Type B pancreatic cell (in vitro differentiated cells): ENCODE results near the gene FAM20B. TPM values are rescaled to one million over a fixed set of nuclear protein-coding genes. Genes with fewer than 3 reads are reported as not detected.

Source experiments
- DNase-seq: peaks from one replicate; pipeline ENCODE4 v3.0.0; 2021; ENCODE audit warnings: mixed read lengths; ENCODE audit not compliant: unreplicated experiment; ENCODE audit errors: extremely low spot score
- H3K27ac Mint-ChIP-seq: 2 replicates; pipeline ENCODE4 v1.8.0; 2021; ENCODE audit warnings: mild to moderate bottlenecking, mixed read lengths
- H3K27me3 Mint-ChIP-seq: 2 replicates; pipeline ENCODE4 v1.8.0; 2021; ENCODE audit warnings: mixed read lengths
- H3K36me3 Mint-ChIP-seq: 2 replicates; pipeline ENCODE4 v1.8.0; 2021; ENCODE audit warnings: mixed read lengths
- H3K4me1 Mint-ChIP-seq: one replicate; pipeline ENCODE4 v1.8.0; 2021; ENCODE audit warnings: mixed read lengths; ENCODE audit not compliant: unreplicated experiment
- H3K4me3 Mint-ChIP-seq: 2 replicates; pipeline ENCODE4 v1.8.0; 2021; ENCODE audit warnings: mild to moderate bottlenecking, mixed read lengths
- H3K9me3 Mint-ChIP-seq: 2 replicates; pipeline ENCODE4 v1.8.0; 2021; ENCODE audit warnings: mixed read lengths
- total RNA-seq: library from RNA; stranded (reverse); gene quantifications from 2 replicates; pipeline ENCODE4 v1.2.1, GENCODE V29; 2021; ENCODE audit warnings: low replicate concordance
- TF ChIP-seq, protein P1 (sequence below): fragments of 200-600 bp; sonication (generic); conservative IDR thresholded peaks from 2 replicates; pipeline ENCODE4 v1.5.0; 2021; ENCODE audit warnings: antibody characterized with exemption, mild to moderate bottlenecking

FAM20B gene
- total RNA-seq, 1 donor from 2014 or later, result 41.0 TPM

DNA sequence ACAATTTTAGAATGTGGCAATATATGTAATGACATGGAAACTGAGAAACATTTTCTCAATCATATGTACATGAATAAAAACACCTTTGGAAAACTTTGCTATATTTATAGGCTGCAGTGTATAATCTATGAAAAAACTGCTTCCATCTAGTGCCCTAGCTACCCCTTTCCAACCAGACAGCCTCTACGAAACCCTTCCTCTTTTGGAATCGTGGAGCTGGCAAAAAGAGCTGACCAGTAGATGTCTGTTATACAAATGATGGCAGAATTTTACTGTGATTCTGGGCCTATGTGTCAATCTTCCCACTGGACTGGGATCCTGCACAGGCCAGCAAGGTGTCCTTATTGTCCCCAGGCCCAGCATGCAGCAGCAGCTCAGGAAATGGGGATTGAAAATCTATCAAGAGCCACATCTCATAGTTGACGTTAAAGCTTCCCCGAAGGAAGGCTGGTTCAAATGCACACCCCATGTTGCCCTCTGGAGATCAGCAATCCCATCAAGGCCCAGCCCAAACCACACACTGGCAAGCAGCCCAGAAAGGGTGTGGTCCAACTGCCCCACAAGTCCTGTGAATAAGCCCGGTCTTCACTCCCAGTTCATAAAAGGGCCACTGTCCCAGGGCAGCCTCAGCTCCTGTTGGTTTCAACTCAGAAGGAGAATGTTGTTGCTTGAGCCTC lies 8.8 kb upstream of the FAM20B start:
- Mint-ChIP-seq H3K27ac (peak overlapping the region; percentile 47), H3K9me3 (no peaks in the 10 kb centered on the region), H3K27me3 (no peaks in the 10 kb centered on the region), H3K36me3 (no peaks in the 10 kb centered on the region), H3K4me3 (no peak overlapping the region), H3K4me1 (peaks cover 20% of the 10 kb centered on the region)
- DNase-seq, result no peak
- TF ChIP-seq, protein P1, sequence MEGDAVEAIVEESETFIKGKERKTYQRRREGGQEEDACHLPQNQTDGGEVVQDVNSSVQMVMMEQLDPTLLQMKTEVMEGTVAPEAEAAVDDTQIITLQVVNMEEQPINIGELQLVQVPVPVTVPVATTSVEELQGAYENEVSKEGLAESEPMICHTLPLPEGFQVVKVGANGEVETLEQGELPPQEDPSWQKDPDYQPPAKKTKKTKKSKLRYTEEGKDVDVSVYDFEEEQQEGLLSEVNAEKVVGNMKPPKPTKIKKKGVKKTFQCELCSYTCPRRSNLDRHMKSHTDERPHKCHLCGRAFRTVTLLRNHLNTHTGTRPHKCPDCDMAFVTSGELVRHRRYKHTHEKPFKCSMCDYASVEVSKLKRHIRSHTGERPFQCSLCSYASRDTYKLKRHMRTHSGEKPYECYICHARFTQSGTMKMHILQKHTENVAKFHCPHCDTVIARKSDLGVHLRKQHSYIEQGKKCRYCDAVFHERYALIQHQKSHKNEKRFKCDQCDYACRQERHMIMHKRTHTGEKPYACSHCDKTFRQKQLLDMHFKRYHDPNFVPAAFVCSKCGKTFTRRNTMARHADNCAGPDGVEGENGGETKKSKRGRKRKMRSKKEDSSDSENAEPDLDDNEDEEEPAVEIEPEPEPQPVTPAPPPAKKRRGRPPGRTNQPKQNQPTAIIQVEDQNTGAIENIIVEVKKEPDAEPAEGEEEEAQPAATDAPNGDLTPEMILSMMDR, result no peak

DNA sequence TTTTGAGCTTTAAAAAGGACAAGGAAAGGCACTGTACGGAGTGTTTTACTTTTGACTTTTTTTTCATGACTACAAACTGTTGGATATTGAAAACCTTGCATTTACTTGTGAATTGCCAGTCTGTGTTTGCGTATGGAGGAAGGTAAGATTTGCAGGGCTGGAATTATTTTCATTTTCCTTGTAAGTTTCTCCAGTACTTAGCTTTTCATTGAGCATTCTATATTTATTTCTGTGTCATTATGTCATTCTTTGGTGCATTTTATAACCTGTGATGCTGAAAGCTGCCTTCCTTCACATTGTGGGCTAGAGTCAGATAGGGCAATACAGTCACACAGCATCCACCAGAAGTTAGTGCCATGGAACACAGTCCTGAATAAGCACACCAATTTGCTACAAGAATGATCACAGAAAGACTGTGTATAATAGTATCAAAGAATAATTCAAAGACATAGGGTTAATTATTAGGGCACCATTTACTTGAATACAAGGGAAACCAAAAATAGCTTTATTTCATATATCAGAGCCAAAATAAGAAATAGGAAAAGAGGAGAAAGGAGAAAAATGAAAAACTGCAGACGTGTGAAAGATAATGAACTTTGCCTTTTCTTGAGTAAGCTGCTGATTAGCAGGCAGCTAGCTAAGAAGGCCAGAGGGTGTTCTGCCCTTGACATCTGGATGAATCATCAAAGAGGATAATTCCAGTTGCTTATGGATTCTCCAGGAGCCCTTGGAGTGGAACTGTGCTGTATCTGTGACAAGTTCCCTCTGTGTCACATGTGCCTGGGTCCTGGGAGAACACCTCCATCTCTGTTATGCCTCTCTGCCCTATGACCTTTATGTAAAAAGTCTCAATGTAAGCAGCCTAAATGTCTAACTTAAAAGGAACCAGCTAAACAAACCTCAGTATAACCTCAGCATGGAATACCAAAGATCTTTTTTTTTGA lies 8.0 kb upstream of the FAM20B start:
- DNase-seq, result no peak
- Mint-ChIP-seq H3K36me3 (no peaks in the 10 kb centered on the region), H3K4me1 (peaks cover 24% of the 10 kb centered on the region), H3K9me3 (no peaks in the 10 kb centered on the region), H3K27me3 (no peaks in the 10 kb centered on the region), H3K27ac (peak overlapping the region; percentile 47), H3K4me3 (peak overlapping the region; percentile 24)
- TF ChIP-seq, protein P1, result no peak

DNA sequence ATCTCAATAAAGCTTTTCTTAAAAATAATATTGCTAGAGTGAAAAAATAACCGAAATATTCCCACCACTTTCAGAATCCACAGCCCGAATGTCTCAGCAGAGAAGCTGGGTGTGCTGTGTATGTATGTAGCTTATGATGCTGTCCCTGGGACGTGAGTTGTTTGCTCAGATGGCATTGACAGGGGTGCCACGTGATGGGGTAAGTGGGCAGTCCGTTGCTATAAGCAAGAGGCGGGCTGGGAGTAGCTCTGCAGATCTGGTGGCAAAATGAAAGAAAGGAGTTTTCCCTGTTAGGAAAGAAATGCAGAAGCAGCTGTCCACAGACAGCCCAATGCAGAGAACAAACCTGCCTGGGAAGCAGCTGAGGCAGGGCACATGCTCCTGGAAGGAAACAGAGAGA lies 3.8 kb upstream of the FAM20B start:
- TF ChIP-seq, protein P1, result no peak
- H3K27me3 Mint-ChIP-seq, result peaks cover 3% of the 10 kb centered on the region
- H3K27ac Mint-ChIP-seq, result no peak overlapping the region
- DNase-seq, result no peak
- no peak overlapping the region for H3K4me3 Mint-ChIP-seq
- no peaks in the 10 kb centered on the region for H3K36me3 Mint-ChIP-seq
- peaks cover 37% of the 10 kb centered on the region for H3K4me1 Mint-ChIP-seq
- H3K9me3 Mint-ChIP-seq, result no peaks in the 10 kb centered on the region

DNA sequence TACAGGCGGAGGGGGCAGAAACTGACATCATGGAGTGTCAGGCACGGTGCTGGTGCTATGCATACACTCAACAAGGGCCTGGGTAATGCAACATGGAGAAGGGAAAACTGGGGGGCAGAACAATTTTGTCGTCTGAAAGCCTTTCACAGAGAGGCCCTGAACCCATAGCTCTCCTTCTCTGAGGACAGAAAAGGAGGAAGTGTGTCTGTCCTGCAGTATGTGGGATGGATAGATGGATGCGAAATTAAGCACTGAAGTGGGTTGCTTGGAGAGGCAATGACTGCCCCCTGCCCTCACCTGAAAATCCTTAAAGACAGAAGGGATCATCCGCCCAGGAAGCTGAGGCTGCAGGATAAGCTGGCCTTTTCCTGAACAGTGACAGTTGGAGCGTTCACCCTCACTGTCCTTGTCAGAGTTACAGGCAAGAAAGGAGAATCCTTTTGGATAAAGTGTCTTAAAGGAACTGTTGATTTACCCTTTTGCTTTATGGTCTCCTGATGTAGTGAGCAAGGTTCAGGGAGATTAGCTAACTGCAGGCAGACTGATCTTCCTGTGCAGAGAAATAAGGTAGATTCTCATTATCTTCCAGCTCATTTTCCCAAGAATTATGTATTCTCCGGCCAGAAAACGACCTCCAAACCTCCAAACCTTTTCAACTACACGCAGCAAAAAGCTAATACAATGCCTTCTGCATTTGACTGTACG lies 1.6 kb upstream of the FAM20B start:
- DNase-seq, result no peak
- TF ChIP-seq, protein P1, result no peak
- peaks cover 42% of the 10 kb centered on the region for H3K4me1 Mint-ChIP-seq
- peaks cover 3% of the 10 kb centered on the region for H3K27me3 Mint-ChIP-seq
- peak overlapping the region; percentile 90 for H3K4me3 Mint-ChIP-seq
- H3K36me3 Mint-ChIP-seq, result no peaks in the 10 kb centered on the region
- H3K27ac Mint-ChIP-seq, result peak overlapping the region; percentile 84
- no peaks in the 10 kb centered on the region for H3K9me3 Mint-ChIP-seq

DNA sequence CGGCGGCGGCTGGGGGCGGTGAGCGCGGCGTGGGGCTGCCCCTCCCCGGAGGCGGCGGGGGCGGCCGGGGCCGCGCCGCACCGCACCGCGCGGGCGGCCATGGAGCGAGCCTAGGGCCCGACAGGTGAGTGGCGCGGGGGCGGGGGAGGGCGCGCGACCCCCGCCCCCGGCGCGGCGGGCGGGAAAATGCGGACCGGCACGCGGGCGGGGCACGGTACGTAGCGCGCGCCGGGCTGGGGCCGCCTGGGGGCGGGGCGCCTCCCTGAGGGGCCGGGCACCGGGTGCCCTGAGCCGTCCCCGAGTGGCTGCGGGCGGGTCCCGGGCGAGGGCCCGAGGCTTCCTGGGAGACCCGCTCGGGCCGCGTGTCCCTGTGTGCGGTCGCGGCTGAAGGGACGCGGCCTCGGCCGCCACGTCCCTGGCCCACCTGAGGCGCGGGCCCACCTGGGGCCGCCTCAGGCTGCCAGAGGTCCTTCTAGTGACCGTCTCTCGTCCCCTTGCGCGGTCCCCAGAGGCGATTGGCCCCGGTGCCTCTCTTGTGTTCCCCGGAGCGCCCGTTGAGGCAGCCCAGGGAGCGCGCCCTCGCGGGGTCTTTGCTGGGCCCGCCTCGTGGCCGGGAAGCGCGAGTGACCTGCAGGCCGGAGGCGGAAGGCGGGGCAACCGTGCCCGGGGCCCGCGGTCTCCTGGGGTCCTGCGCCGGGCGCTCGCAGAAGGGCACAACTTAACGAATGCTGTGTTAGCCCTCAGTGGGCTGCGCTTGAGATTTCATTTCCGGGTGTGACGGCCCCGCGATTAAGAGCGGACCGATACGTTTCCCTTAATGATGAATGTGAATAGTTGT lies 500 bp downstream of the FAM20B start:
- peak; percentile 82 for DNase-seq
- peaks cover 3% of the 10 kb centered on the region for H3K27me3 Mint-ChIP-seq
- peaks cover 59% of the 10 kb centered on the region for H3K4me1 Mint-ChIP-seq
- peak overlapping the region; percentile 91 for H3K27ac Mint-ChIP-seq
- peak overlapping the region; percentile 94 for H3K4me3 Mint-ChIP-seq
- H3K36me3 Mint-ChIP-seq, result no peaks in the 10 kb centered on the region
- TF ChIP-seq, protein P1, result no peak
- H3K9me3 Mint-ChIP-seq, result no peaks in the 10 kb centered on the region
